GM21528 (cell line): ENCODE data around the gene PCBP3.
A peak's percentile ranks its signal among the peaks of the same experiment; 100 is the strongest.
"Not testable (repeated sequence)": the region's sequence is repeated elsewhere in the genome, so short reads cannot be mapped to it uniquely, and the experiment has no call there.

Experiments used
- ATAC-seq: cut with Tn5 transposase; IDR thresholded peaks from one replicate; pipeline ENCODE4 v1.9.1; 2021; ENCODE audit warnings: mild to moderate bottlenecking, moderate library complexity; ENCODE audit not compliant: unreplicated experiment, low FRiP score

PCBP3 gene

GRCh38 chr21:45801129-45801964, 157.8 kb downstream of the PCBP3 start:
- no peak for ATAC-seq

DNA sequence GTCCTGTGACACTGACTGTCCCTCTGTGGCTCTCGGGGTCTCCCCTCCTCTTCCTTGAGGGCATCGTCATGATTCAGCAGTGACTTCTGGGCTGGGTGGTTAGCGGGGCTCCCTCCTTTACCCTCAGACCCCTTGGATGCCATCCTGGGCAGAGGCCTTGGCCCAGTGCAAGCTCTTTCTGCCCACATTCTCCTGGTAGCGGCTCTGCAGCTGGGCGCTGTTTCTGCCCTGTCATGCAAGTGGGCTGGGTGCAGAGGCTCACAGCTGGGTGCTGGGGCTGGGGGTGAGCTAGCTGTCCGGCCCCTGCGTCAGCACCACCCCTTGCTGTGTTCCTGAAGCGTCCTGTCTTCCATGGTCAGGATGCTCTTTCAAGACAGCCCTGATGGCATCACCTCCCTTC, 158.5 kb downstream of the PCBP3 start:
- ATAC-seq, result no peak

DNA sequence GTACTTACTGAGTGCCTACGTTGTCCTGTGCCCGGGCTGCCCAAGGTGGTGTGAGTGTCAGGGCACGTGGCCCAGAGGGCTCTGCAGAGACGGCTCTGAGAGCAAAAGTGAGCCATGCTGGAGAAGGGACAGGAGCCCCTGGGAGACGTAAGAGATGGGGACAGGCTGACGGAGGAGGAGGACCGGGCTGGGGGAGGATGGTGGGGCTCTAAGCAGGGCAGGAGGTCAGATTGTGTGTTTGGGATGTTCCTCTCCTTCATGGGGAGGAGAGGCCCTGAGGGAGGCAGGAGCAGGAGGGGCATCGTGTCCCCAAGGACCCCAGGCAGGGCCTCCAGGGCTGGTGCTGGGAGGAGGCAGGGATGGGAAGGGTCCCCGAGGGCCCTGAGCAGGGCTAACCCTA, 158.9 kb downstream of the PCBP3 start:
- no peak for ATAC-seq

GRCh38 chr21:45802956-45803617, 159.6 kb downstream of the PCBP3 start:
- no peak for ATAC-seq

DNA sequence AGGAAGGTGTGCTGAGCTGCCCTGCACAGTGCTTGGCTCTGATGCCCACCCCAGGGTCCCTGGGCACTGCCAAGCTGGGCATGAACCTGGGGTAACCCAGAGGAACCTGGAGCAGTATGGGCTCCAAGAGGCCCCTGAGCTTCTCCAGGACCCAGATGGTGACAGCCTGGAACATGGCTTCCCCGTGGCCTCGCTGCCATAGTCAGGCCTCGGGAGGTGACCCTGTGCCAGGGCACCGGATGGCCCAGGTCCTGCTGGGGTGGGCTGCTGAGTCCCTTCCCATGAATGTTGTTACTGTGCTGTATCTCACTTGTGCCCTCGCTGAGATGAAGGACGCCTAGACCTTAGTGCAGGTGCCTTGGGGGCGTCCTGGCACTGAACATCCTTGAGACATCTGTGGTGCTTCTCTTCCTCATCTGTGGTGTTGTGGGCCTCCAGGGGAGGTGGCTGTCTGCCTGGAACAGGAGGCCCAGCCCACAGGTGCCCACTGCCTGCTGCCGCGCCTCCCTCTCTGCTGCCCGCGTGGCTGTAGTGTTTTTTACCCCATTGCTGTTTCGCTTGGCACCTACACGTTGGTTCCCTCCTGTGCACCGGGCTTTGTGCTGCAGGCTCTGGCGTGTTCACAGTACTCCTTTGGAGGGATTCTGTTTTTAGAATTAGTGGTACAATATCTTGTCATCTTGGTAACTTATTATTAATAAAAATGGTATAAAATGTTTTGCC, 160.3 kb downstream of the PCBP3 start:
- ATAC-seq, result no peak

DNA sequence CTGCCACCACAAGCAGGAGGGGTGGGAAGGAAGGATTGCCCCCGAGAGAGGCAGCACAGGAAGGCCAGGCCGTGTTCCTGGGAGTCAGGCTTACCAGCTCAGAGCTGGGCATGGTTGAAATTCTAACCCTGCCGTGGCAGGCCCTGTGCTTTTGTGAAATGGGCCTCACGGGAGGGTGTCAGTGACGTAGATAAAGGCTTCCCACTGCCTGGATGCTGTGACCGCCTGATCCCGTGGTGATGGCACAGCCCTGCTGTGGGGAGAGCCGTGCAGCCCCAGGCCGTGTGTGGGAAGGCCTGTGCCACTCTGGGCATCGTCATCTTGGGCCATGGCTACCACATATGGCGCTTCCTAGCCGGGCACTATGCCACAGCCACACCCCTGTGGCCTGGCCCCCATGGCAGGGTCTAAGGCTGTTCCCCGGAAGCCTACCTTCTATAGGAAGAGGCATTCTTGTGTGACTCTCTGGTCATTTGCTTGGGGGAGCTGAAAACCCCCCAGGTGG, 161.3 kb downstream of the PCBP3 start:
- ATAC-seq, result no peak

DNA sequence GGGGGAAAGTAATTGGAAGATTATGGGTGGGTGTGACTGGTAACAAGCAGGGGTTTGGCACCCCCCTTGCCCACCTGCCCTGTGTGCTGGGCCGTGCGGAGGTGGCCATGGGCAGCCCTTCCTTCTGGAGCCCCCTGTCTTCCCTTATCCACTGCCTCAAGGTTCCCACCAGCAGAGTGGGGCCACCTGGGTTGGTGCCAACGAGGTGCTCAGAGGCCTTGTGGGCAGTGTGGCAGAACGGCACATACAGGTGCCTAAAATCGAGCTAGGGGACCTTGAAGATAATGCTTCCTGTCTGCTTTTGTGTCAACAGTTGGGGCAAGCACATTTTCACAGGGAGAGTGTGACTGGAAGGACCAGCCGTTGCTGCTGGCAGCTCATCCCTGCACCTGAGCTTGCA, 161.8 kb downstream of the PCBP3 start:
- ATAC-seq, result no peak

GRCh38 chr21:45806042-45806441, 162.5 kb downstream of the PCBP3 start:
- no peak for ATAC-seq

- not testable (repeated sequence) for ATAC-seq
These were observed 165.1 kb downstream of the PCBP3 start for GRCh38 chr21:45808663-45809062.

DNA sequence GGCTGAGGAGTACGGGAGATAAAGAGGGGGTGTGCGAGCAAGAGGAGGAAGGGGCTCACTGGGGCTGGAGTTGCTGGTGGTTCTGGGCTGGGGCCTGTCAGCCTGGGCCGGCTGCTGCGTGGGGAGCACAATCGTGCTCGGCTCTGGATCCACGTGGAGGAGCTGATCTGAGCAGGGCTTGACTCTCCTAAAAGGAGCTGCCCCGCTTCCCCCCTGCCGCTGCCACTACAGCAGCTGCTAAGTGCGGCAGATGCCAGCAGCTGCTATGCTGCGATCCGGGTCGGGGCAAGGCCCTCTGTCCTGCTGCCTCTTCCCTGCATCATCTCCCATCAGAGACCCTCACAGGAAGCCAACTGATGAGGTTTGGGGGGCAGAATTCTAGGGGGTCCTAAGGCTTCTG, 165.9 kb downstream of the PCBP3 start:
- no peak for ATAC-seq

GRCh38 chr21:45811136-45811535, 167.6 kb downstream of the PCBP3 start:
- ATAC-seq, result no peak

- ATAC-seq, result not testable (repeated sequence)
These were observed 170.8 kb downstream of the PCBP3 start for GRCh38 chr21:45814210-45814940.

DNA sequence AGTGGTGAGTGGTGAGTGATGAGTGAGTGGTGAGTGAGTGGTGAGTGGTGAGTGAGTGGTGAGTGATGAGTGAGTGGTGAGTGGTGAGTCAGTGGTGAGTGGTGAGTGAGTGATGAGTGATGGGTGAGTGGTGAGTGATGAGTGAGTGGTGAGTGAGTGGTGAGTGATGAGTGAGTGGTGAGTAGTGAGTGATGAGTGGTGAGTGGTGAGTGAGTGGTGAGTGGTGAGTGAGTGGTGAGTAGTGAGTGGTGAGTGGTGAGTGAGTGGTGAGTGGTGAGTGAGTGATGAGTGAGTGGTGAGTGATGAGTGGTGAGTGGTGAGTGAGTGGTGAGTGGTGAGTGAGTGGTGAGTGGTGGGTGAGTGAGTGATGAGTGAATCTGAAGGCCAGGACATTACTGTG, 172.3 kb downstream of the PCBP3 start:
- not testable (repeated sequence) for ATAC-seq

DNA sequence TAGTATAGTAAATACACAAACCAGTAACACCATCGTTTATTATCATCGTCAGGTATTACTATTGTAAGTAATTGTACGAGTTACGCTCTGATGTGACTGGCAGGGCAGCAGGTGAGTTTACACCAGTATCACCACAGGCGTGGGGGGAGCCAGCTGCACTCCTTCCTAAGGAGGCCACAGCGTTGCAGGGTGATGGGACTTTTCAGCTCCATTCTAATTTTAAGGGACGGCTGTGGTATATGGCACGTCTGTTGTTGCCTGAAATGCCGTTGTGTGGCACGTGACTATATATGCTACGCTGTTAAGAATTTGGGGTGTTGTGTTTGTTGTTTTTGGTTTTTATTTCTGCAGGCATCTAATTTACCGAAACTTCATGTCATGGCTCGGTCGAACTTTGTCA, 173.3 kb downstream of the PCBP3 start:
- no peak for ATAC-seq

- no peak for ATAC-seq
These were observed 173.8 kb downstream of the PCBP3 start for GRCh38 chr21:45817345-45817744.

DNA sequence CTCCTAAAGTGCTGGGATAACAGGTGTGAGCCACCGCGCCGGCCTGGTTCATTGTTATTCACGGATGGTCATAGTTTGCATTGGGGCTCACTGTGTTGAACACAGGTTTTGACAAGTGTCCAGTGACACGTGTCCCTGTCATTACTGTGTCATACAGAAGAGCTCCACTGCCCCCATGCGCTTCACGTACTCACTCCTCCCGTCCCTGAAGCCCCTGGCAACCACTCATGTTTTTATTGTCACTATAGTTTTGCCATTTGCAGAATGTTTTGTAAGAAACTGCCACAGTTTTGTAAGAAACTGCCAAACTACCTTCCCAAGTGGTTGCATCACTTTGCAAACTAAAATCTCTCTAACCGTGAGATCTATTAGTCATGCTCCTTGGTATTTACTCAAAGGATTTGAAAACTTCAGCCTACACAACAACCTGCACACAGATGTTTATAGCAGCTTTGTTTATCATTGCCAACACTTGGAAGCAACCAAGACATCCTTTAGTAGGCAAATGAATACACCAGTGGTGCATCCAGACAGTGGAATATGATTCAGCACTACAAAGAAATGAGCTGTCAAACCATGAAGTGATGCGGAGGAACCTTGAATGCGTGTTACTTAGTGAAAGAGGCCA, 174.9 kb downstream of the PCBP3 start:
- ATAC-seq, result peak; percentile 27

DNA sequence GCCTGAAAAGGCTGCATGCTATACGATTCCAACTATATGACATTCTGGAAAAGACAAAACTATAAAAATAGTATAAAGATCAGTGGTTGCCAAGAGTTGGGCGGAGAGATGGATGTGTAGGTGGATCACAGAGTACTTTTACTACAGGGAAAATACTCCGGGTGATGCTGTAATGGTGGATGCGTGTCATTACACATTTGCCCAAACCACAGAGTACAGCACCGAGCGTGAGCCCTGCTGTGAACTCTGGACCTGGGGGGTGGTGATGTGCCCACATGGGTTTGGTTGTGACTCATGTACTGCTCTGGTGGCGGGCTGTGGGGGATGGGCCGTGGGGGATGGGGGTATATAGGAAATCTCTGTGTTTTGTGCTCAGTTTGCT, 175.4 kb downstream of the PCBP3 start:
- ATAC-seq, result peak; percentile 56

DNA sequence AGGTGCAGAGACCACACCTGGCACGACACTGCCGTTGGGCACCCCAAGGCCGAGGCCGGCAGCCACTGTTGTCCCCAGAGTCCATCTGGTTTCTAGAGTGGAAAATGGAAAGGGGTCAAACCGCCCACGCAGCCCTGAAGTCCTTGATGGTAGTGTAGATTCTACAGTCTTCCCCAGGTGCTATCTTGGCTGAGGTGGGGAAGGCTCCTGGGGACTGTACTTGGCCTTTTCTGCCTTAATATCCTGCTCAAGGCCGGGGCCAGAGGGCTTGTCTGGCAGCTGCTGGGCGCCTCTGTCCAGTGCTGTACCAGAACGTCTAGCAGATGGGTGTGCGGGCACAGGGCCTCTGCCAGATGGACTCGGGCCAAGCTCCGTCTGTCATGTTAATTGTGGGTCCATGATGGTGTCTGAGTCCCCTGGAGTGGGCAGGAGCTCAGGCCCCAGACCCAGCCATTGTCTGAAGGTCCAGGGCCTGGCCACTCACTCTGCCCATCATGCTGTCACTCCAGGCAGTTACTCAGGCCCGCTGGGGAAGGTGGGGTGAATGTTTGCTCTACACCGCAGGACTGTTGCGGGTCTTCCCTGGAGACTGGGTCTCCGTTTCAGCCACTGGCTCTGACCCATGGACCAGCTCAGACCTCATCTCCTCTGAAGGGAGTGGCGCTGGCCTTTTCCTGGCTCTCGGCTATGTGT, 176.1 kb downstream of the PCBP3 start:
- no peak for ATAC-seq
